ENCODE data around the gene KRT74. TPM values are rescaled to one million over a fixed set of nuclear protein-coding genes. Genes with fewer than 3 reads are reported as not detected.

KRT74 gene
- total RNA-seq (2013; cell fraction: nucleolus; rRNA removed): not detected in 2 replicates
- total RNA-seq (2014; rRNA removed): not detected in 2 replicates
- not detected in 2 replicates for total RNA-seq (2014; rRNA removed; fragmentation: Illumina TruSeq; extraction: Trizol)
- total RNA-seq (2021): not detected in 2 replicates
- not detected for polyA plus RNA-seq (2011; ENCODE audit: low read depth)
- not detected in 2 replicates for polyA plus RNA-seq (2011; rRNA removed)
- not detected in 2 replicates for polyA plus RNA-seq (2011; cell fraction: cytosol; rRNA removed)
- not detected in 2 replicates for polyA plus RNA-seq (2011; cell fraction: nucleus; rRNA removed)
- polyA plus RNA-seq (2012): not detected in 2 replicates
- polyA plus RNA-seq (2014; fragmentation: Illumina TruSeq; extraction: Trizol): not detected in 2 replicates
- polyA plus RNA-seq (2014; fragmentation: Nextera tagmentation; extraction: Ambion mirVana): not detected
- polyA plus RNA-seq (2014; rRNA removed): not detected in 2 replicates
- not detected for polyA plus RNA-seq (2016; fragmentation: Nextera tagmentation; extraction: Ambion mirVana)
- polyA minus RNA-seq (2011; rRNA and poly(A)+ RNA removed): not detected in 2 replicates
- not detected in 2 replicates for polyA minus RNA-seq (2011; cell fraction: cytosol; rRNA and poly(A)+ RNA removed)
- polyA minus RNA-seq (2011; cell fraction: nucleus; rRNA and poly(A)+ RNA removed): not detected in 2 replicates
- Bru-seq, nascent RNA: not detected
- not detected for BruChase-seq, experiment 1, labeled RNA remaining after a 6-hour chase
- not detected for BruChase-seq, experiment 2, labeled RNA remaining after a 2-hour chase
- long read RNA-seq, experiment 1: 0 reads
- long read RNA-seq, experiment 2: 0 reads

DNA sequence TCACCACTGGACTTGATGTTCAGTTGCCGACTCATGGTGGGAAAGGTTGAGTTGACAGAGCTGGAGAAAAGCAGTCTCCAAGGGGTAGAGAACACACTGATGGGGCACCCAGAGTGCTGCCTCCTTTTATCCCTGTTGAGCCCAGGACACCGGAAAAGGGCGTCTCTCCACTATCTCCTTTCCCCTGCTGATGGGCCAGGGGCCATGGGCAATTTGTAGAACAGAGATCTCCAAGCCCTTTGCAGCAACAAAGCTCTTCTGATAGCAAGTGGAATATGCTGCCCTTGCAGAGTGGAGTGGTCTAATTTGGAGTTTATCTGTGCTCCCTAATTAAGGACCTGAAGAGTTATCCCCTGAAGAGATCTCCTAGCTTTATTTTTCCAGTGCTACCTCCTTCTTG, at the start of gene KRT74:
KRT74 (minus strand) TSS at position 101 of the 400 bp plus-strand sequence; CDS start at position 35, 66 bp downstream.
- SMC1A ChIA-PET (ENCODE audit: uncharacterized antibody, unreplicated experiment): no interaction called here
- DNase-seq (ENCODE audit: low read depth, low spot score) (no peak), ATAC-seq (no peak), FAIRE-seq (no peak)
- 44% methylated on average over 3 of the region's 3 CpGs for WGBS (ENCODE audit: insufficient coverage, insufficient replicate concordance, low lambda C conversion rate, missing lambda C conversion rate)
- Histone ChIP-seq H3K36me3 (ENCODE audit: control insufficient read depth in 2 of 2, insufficient read depth in 2 of 2, low read length in 1 of 2) (no peaks in the 10 kb centered on the region), H3K9me3 (replicated peaks; ENCODE audit: control insufficient read depth, insufficient read depth, low read length) (no peaks in the 10 kb centered on the region), H3K4me2 (ENCODE audit: control insufficient read depth, insufficient read depth) (no peak within 1 kb of the TSS), H3K79me2 (ENCODE audit: control insufficient read depth, insufficient read depth, low read length) (no peaks in the 10 kb centered on the region), H3K27me3 (replicated peaks in 1 of 2; ENCODE audit: control insufficient read depth in 2 of 2, insufficient read depth in 2 of 2, low read length in 1 of 2) (peaks cover 6 to 15% of the 10 kb centered on the region in 2 experiments), H3K4me3 (no peak within 1 kb of the TSS), H3K4me1 (ENCODE audit: control insufficient read depth, insufficient read depth, low read length) (no peaks in the 10 kb centered on the region), H3K9ac (ENCODE audit: control insufficient read depth, insufficient read depth, low read length) (no peak within 1 kb of the TSS), H3K27ac (ENCODE audit: control insufficient read depth, insufficient read depth) (no peak within 1 kb of the TSS), H2AFZ (ENCODE audit: control insufficient read depth, low read depth, low read length) (no peak within 1 kb of the TSS), H4K20me1 (ENCODE audit: control insufficient read depth, insufficient read depth) (peaks cover 6% of the 10 kb centered on the region; the same call in 1 of the 2 replicates)
- POLR2A ChIA-PET: no interaction called here
- RAD21 ChIA-PET (ENCODE audit: unreplicated experiment): no interaction called here
- intact Hi-C loops (cut with micrococcal nuclease; ENCODE audit: unreplicated experiment) (no loop called here), in situ Hi-C loops (cut with MboI) (no loop called here)
- BruUV-seq (replicated peaks): no TSS peak
- CTCF ChIA-PET: no interaction called here
- TF ChIP-seq YBX1 (IDR thresholded peaks at IDR 0.05) (no peak), NKRF (conservative IDR thresholded peaks at IDR 0.05) (no peak), ZSCAN29 (IDR thresholded peaks at IDR 0.05) (no peak), EP300 (IDR thresholded peaks at IDR 0.05; ENCODE audit: borderline replicate concordance in 1 of 2, control insufficient read depth in 1 of 2, low read depth in 2 of 2, low read length in 2 of 2) (no peak), MTA2 (IDR thresholded peaks at IDR 0.05; ENCODE audit: low read depth) (no peak), PAX5 (IDR thresholded peaks at IDR 0.05; ENCODE audit: borderline replicate concordance, low read depth, low read length) (no peak), MYC (IDR thresholded peaks at IDR 0.05; ENCODE audit: insufficient read depth, insufficient read length, insufficient replicate concordance, low read length, severe bottlenecking) (no peak), ZNF24 (IDR thresholded peaks at IDR 0.05) (no peak), FOXK2 (IDR thresholded peaks at IDR 0.05) (no peak), PML (IDR thresholded peaks at IDR 0.05; ENCODE audit: low read length) (no peak), TBL1XR1 (IDR thresholded peaks at IDR 0.05; ENCODE audit: low read depth, low read length) (no peak), SUZ12 (IDR thresholded peaks at IDR 0.05; ENCODE audit: unreplicated experiment) (no peak)
- TF ChIP-seq, protein P1, sequence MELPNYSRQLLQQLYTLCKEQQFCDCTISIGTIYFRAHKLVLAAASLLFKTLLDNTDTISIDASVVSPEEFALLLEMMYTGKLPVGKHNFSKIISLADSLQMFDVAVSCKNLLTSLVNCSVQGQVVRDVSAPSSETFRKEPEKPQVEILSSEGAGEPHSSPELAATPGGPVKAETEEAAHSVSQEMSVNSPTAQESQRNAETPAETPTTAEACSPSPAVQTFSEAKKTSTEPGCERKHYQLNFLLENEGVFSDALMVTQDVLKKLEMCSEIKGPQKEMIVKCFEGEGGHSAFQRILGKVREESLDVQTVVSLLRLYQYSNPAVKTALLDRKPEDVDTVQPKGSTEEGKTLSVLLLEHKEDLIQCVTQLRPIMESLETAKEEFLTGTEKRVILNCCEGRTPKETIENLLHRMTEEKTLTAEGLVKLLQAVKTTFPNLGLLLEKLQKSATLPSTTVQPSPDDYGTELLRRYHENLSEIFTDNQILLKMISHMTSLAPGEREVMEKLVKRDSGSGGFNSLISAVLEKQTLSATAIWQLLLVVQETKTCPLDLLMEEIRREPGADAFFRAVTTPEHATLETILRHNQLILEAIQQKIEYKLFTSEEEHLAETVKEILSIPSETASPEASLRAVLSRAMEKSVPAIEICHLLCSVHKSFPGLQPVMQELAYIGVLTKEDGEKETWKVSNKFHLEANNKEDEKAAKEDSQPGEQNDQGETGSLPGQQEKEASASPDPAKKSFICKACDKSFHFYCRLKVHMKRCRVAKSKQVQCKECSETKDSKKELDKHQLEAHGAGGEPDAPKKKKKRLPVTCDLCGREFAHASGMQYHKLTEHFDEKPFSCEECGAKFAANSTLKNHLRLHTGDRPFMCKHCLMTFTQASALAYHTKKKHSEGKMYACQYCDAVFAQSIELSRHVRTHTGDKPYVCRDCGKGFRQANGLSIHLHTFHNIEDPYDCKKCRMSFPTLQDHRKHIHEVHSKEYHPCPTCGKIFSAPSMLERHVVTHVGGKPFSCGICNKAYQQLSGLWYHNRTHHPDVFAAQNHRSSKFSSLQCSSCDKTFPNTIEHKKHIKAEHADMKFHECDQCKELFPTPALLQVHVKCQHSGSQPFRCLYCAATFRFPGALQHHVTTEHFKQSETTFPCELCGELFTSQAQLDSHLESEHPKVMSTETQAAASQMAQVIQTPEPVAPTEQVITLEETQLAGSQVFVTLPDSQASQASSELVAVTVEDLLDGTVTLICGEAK (IDR thresholded peaks at IDR 0.05; ENCODE audit: borderline replicate concordance): no peak
- TF ChIP-seq, protein P2, sequence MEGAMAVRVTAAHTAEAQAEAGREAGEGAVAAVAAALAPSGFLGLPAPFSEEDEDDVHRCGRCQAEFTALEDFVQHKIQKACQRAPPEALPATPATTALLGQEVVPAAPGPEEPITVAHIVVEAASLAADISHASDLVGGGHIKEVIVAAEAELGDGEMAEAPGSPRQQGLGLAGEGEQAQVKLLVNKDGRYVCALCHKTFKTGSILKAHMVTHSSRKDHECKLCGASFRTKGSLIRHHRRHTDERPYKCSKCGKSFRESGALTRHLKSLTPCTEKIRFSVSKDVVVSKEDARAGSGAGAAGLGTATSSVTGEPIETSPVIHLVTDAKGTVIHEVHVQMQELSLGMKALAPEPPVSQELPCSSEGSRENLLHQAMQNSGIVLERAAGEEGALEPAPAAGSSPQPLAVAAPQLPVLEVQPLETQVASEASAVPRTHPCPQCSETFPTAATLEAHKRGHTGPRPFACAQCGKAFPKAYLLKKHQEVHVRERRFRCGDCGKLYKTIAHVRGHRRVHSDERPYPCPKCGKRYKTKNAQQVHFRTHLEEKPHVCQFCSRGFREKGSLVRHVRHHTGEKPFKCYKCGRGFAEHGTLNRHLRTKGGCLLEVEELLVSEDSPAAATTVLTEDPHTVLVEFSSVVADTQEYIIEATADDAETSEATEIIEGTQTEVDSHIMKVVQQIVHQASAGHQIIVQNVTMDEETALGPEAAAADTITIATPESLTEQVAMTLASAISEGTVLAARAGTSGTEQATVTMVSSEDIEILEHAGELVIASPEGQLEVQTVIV (IDR thresholded peaks at IDR 0.05; ENCODE audit: borderline replicate concordance, partially characterized antibody): no peak
